ENCODE measurements around the gene NPIPA8. TPM values are rescaled to one million over a fixed set of nuclear protein-coding genes. Genes with fewer than 3 reads are reported as not detected.
"Not testable (repeated sequence)": the region's sequence is repeated elsewhere in the genome, so short reads cannot be mapped to it uniquely, and the experiment has no call there.

Gene NPIPA8
- polyA plus RNA-seq, 3 donors = 1.4 to 61.6 (median 2.8) TPM

GRCh38 chr16:18293337-18293956 lies 43.1 kb downstream of the NPIPA8 start:
- not testable (repeated sequence) for DNase-seq (ENCODE audit: extremely low read depth in 1 of 11, low read depth in 9 of 11, low spot score in 4 of 11)

DNA sequence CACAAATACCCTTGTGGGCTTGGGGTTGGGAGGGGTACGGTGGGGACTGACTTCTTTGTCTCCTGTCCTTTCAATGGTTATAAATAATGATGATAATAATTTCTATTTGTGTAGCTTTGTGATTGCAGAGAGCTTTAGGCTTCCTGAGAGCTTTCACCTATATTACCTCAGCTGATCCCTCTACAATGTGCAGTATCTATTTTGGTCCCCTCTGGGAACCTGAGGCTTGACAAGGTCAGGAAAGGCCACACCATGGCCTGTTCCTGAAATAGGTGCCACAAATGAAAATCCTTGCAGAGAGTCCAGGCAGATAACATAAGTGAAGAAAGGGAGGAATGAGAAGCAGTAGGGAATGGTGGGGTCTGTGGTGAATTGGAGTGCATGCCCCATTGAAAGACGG lies 45.6 kb downstream of the NPIPA8 start:
- DNase-seq (ENCODE audit: extremely low read depth in 1 of 11, low read depth in 9 of 11, low spot score in 4 of 11) = not testable (repeated sequence)

DNA sequence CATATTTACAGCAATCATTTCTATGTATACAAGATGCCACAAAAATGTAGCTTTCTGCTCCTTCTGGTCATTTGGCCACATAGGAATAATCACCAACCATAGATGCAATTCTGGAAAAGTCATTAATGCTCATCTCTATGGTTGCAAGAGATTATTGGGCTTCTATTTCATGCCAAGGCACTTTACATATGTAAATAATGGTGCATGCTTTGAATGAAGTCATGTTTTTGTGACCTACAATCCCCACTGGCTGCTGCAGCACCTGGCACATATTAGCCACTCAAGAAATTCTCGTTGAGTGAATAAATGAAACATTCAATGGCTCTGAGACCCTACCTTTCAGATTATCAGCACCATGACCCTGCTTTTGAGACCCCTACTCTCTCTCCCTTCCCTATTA lies 50.2 kb downstream of the NPIPA8 start:
- DNase-seq (ENCODE audit: extremely low read depth in 1 of 11, low read depth in 9 of 11, low spot score in 4 of 11) = not testable (repeated sequence)

DNA sequence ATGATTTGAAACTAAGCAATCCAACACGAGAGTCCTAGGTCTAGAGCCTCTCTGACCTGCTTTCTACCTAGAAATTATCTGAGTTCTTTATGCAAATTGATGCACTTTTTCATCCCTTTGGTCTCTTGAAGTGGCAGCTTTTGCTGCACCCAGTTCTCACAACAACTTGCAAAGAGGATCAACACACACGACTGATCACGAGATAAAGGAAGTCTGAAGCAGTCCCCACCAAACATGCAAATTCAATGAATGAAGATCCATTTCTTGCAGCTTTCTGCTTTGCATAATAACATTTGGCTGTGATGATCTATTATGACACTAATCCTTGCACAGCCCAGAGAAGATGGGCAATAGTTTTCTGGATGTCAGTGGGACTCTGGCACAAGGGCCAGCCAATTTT lies 56.2 kb downstream of the NPIPA8 start:
- not testable (repeated sequence) for DNase-seq (ENCODE audit: extremely low read depth in 1 of 11, low read depth in 9 of 11, low spot score in 4 of 11)

- DNase-seq (ENCODE audit: extremely low read depth in 1 of 11, low read depth in 9 of 11, low spot score in 4 of 11) = not testable (repeated sequence)
These were observed 59.8 kb downstream of the NPIPA8 start for GRCh38 chr16:18276756-18277155.

GRCh38 chr16:18270171-18270570 lies 66.4 kb downstream of the NPIPA8 start:
- not testable (repeated sequence) for DNase-seq (ENCODE audit: extremely low read depth in 1 of 11, low read depth in 9 of 11, low spot score in 4 of 11)

Other genes with a start within 250 kb of the NPIPA8 start
- gene NOMO2, start 225.4 kb upstream of the NPIPA8 start, polyA plus RNA-seq (ENCODE audit: insufficient read length in 3 of 3) = 10 to 100 TPM; 68.7 to 75.4 (median 70.7) TPM

Measured in renal cortex interstitium (tissue), 11 donors.